Ishikawa (cell line): ENCODE measurements around the gene NUDT4.

Source experiments
- CEBPB ChIP-seq: IDR thresholded peaks from 2 replicates; pipeline ENCODE4 v1.6.1; 2012
- CREB1 ChIP-seq: IDR thresholded peaks from 2 replicates; pipeline ENCODE4 v1.6.1; 2012; ENCODE audit warnings: low read depth
- EP300 ChIP-seq: IDR thresholded peaks from 2 replicates; pipeline ENCODE4 v1.6.1; 2012; ENCODE audit warnings: borderline replicate concordance
- RAD21 ChIP-seq: IDR thresholded peaks from 2 replicates; pipeline ENCODE4 v1.6.1; 2012; ENCODE audit warnings: low read depth
- REST ChIP-seq: IDR thresholded peaks from 2 replicates; pipeline ENCODE4 v1.6.1; 2012; ENCODE audit warnings: low read depth, mild to moderate bottlenecking
- TAF1 ChIP-seq: IDR thresholded peaks from 2 replicates; pipeline ENCODE4 v1.6.1; 2012; ENCODE audit warnings: low read depth, mild to moderate bottlenecking
- TCF12 ChIP-seq: IDR thresholded peaks from 2 replicates; pipeline ENCODE4 v1.6.1; 2012; ENCODE audit warnings: low read depth
- YY1 ChIP-seq: IDR thresholded peaks from 2 replicates; pipeline ENCODE4 v1.6.1; 2012; ENCODE audit warnings: low read depth
- TF ChIP-seq, protein P1 (sequence below): IDR thresholded peaks from 2 replicates; pipeline ENCODE4 v1.6.1; 2012

DNA sequence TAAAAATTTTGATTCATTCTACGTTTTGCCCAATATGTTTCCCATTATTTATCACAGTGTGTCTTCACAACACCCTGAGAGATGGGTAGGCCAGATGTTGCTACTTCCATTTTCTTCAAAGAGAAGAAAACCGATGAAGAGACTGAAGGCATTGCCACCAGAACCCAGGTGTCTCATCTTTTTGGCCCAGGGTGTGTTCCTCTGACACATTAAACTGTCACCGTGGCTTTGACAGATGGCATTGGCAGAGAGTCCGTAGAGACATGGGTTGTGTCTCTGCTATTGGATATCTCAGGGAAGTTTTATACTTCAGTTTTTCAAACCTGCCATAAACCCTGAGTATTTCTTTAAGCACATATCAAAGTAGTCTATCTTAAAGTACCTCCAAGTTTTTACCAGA, 11.3 kb upstream of the NUDT4 start:
- TF ChIP-seq EP300 (no peak), RAD21 (no peak), CEBPB (no peak), CREB1 (no peak), REST (no peak), TAF1 (no peak), YY1 (no peak), TCF12 (no peak)
- TF ChIP-seq, protein P1, sequence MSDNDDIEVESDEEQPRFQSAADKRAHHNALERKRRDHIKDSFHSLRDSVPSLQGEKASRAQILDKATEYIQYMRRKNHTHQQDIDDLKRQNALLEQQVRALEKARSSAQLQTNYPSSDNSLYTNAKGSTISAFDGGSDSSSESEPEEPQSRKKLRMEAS, result no peak
